Right hindlimb (tissue), 1 donor: ENCODE measurements around the gene DES.

Experiments
- DNase-seq: peaks from one replicate; pipeline ENCODE4 v3.0.0-alpha.2; 2018

DES gene

DNA sequence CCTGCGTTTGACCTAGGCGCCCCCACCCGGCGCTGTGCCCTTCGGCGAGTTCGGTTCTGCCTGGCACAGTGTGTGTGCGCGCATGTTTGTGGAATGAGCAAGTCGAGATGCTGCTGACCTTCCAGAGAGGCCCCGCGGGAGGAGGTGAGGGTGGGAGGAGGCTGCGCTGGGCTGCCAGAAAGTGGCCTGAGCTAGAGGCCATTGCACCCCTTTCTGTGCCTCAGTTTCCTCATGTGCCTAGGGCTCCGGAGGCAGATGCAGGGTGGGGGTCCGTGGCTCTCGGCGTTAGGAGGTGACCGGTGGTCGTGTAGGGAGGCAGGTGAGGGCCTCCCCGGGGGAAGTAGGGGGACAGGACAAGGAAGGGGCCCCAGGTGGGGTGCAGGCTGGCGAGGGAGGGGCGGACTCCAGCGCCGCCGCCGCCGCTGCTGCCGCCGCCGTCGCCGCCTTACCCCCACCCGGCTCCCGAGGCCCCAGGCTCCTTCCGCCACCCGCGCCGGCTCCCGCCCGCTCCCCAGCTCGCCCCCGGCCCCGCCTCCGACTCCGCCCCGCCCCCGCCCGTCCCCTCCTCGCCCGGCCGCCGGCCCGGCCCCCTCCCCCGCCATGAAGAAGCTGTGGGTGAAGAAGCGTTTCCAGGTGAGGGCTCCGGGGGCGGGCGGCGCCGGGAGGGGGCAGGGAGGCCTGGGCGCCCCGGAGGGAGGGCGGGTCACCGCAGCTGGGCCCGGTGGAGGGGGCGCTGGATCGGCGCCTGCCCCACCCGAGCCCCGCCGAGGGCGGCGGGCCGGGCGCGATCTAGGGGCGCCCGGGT is 23.5 kb downstream of the DES start:
- peak; percentile 76 for DNase-seq

DNA sequence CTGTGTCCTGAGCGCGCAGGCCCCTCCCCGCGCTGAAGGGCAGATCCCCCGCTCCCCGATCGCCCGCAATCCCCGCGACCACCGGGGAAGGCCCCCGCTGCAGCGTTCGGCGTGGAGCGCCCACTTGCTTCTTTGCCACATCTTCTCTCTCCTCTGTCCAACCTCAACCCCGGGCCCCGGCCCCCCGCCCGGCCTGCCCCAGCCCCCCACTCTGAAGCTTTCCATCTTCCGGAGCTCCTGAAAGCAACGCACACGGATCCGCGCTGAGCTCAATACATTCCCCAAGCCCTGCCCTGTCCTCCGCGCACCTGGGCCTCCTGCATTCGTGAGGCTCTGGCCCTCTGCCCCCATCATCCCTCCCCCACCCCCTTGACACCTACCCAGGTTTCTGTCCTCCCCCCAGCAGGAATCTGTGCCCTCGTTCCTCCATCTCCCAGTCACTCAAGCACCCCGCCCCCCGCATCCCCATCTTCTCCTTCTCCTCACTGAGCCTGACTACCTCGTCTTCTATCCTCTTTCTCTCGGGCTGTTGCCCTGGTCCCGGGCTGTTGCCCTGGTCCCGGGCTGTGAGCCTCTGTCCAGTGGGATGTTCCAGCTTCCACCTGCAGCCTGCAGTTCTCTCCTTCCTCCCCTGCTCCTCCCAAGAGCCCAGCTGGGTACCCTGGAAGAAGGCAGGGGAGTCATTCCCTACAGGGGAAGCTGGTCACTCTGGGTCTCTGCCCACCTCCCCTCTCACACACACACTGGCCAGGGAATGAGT is 24.3 kb downstream of the DES start:
- DNase-seq: no peak

DNA sequence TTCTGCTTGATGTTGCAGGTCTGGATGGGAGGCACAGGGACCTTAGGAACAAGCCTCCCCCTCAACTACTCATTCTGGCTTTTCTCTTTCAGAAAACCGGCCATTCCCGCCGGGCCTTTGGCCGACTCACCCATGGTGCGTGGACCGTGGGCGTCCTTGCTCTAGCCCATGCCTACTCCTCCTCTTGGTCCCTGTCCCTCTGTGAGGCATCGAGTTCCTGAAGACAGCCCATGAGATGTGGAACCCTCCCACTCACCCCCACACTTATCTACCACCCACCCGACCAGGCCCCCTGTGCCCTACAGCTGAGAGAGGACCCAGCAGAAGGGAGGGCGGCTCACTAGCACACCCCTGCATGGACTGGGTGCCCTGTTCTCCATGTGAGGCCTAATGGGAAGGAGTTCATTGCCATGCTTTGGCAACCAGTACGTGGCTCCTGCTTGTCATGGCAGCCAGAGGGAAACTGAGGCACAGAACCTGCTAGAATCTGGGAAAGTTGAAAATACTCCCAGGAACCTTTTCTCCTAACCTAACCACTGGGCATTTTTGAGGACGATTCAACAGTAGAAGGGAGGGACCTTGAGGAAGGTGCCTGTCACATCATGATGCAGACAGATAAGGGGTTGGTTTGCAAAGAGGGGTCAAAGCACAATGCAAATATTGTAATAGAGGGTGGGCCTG is 25.0 kb downstream of the DES start:
- no peak for DNase-seq

DNA sequence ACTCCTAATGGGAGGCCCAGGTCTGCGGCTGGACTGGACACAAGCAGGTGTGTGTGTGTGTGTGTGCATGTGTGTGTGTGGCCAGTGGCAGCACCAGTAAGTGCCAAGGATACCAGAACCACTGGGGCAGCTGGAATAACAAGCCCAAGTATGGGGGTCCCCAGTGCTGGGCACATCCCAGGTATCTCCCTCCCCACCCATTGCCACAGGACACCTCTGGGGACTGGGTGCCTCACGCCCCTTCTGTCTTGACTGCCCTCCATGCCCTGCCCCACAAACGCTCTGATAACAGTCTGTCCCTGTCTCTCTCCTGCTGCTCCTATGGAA is 25.5 kb downstream of the DES start:
- DNase-seq: no peak

DNA sequence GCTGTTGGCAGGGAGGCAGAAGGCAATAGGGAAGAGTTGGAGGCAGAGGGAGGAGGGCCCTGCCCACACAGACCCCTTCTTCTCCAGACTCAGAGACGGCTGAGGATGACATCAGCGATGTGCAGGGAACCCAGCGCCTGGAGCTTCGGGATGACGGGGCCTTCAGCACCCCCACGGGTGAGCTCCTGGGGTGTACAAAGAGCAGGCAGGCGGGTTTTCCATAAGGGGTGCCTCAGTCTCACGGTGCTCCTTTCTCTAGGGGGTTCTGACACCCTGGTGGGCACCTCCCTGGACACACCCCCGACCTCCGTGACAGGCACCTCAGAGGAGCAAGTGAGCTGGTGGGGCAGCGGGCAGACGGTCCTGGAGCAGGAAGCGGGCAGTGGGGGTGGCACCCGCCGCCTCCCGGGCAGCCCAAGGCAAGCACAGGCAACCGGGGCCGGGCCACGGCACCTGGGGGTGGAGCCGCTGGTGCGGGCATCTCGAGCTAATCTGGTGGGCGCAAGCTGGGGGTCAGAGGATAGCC is 26.5 kb downstream of the DES start:
- DNase-seq: no peak

DNA sequence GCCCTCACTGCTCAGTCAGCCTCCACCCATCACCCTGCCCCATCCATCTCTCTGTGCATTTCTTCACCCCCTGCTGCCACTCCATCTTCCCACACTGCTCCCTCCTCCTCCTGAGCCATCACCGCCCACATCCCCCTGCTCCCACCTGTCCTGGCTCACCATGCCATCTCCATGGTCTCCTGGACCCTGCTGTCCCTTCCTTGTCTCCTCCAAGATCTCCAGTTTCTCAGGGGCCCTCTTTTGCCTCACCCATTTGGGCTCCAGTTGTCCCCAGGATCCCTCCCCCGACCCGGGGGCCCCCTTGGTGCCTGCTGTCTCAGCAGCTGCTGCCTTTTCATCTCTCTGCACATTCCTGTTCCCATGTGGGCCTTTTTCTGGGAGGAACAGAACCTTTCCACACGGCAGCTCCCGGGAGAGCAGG is 27.1 kb downstream of the DES start:
- DNase-seq: peak; percentile 35

DNA sequence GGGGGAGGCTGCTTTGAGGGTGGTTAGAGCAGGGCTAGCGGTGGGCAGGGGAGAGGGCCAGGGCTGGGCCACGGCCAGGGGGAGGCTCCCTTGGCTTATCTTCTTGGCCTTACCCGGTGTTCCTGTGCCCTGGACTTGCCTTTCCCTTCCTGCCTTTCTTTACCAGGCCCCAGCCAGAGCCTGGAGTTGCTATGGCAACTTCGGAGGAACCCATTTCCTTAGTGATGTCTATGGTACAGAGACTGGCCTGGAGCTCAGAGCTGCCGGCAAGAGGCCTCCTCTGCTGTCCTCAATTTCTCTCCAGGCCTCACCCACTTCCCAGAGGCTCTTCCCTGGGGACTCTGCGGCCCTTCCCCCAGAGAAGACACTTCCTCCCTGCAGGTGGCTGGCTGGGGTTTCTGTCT is 27.9 kb downstream of the DES start:
- DNase-seq: peak; percentile 56

DNA sequence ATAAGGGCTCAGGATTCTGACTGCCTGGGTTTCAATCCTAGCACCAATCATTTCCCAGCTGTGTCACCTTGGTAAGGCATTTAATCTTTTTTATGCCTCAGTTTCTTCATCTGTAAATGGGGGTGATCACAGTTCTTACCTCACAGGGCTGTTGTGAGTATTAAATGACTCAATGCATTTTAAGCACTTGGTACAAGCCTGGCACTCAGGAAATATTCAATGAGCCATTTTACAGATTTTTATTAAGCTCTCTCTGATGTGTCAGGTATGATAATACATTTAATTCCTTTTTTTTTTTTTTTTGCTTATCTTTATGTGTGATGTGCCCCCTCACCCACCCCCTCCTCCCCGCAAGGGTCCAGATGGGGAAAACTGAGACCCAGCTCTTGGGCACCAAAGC is 28.5 kb downstream of the DES start:
- DNase-seq: no peak

DNA sequence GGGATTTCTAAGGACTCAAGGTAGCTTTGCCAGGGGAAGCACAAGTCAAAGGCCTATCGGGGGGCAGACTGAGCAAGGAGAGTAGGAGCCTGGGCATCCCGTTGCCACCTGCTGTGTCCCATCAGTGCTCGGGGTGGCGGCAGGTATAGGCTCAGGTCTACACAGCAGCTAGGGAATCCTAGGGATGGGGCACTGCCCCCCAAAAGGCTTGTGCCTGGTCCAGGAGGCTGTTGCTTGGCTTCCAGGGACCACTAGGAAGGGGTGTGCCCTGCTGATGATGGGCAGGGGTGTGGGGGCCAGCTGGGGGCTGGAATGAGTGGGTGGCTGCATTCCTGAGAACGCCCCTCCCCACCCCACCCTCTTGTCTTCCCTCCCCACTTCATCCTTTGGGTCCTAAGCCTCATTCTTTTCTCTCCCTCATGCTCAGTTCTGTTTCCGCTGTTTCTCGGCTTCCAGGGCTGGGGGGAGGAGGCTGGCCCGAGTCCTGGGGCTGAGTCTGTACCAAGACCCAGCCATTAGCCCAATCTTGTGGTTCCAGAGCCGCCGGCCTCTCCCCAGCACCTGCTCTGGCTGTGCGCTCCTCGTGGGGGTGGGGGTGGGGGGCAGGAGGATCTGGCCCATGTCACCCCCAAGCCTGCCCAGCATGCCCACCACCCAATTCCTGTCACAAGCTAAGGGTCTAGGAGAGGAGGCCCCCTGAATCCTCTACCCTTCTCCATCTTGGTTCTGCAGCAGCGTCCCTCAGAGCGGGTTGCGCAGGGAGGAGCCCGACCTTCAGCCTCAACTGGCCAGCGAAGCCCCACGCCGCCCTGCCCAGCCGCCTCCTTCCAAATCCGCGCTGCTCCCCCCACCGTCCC is 29.3 kb downstream of the DES start:
- no peak for DNase-seq

DNA sequence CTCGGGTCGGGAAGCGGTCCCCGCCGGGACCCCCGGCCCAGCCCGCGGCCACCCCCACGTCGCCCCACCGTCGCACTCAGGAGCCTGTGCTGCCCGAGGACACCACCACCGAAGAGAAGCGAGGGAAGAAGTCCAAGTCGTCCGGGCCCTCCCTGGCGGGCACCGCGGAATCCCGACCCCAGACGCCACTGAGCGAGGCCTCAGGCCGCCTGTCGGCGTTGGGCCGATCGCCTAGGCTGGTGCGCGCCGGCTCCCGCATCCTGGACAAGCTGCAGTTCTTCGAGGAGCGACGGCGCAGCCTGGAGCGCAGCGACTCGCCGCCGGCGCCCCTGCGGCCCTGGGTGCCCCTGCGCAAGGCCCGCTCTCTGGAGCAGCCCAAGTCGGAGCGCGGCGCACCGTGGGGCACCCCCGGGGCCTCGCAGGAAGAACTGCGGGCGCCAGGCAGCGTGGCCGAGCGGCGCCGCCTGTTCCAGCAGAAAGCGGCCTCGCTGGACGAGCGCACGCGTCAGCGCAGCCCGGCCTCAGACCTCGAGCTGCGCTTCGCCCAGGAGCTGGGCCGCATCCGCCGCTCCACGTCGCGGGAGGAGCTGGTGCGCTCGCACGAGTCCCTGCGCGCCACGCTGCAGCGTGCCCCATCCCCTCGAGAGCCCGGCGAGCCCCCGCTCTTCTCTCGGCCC is 30.1 kb downstream of the DES start:
- no peak for DNase-seq

DNA sequence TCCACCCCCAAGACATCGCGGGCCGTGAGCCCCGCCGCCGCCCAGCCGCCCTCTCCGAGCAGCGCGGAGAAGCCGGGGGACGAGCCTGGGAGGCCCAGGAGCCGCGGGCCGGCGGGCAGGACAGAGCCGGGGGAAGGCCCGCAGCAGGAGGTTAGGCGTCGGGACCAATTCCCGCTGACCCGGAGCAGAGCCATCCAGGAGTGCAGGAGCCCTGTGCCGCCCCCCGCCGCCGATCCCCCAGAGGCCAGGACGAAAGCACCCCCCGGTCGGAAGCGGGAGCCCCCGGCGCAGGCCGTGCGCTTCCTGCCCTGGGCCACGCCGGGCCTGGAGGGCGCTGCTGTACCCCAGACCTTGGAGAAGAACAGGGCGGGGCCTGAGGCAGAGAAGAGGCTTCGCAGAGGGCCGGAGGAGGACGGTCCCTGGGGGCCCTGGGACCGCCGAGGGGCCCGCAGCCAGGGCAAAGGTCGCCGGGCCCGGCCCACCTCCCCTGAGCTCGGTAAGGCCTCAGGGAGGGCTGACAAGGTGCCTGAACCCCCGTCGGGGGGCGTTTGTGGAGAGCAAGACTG is 30.7 kb downstream of the DES start:
- DNase-seq: no peak

DNA sequence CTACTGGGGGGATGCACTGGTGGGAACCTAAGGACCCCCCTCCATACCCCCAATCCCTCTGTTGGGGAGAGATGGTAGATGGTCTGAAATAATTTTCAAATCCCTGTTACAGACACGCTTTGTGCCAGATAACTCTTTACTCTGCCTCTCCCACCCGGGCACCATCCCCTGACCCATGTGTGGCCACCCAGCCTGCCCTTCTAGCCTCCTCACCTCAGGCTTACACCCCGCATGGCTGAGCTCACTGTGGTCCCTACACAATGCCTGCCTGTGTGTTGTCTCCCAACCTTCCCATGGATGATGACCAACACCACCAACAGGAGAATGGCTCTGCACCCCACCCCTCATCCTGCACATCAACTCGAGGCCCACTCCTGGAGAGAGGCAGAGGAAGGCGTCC is 31.4 kb downstream of the DES start:
- no peak for DNase-seq

DNA sequence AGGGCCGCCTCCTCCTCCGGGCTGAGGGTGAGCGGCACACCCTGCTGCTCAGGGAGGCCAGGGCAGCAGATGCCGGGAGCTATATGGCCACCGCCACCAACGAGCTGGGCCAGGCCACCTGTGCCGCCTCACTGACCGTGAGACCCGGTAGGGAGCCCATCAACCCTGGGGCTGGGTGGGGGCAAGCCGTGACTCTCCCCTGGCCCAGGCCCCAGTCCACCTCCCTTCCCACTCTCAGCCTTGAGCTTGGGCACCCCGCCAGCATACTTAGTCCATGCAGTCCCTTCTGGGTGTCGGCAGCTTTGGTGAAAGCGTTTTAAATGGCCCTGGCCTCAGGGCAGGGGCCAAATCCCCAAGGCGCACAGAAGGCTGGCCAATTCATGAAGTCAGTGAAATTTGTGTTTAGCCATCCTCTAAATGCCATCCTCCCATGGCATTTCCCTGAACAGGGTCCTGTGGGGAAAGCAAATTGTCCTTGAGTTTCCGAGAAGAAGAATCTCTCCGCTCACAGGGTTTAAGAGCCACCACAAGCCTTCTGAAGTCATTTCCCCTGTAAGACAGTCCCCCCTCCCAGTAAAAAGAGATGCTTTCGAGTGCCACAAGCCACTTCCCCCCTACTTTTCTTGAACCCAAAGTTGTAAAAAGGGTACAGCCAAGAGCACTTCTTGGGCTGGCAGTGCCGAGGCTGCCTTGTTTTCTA is 33.6 kb downstream of the DES start:
- DNase-seq: peak; percentile 39

DNA sequence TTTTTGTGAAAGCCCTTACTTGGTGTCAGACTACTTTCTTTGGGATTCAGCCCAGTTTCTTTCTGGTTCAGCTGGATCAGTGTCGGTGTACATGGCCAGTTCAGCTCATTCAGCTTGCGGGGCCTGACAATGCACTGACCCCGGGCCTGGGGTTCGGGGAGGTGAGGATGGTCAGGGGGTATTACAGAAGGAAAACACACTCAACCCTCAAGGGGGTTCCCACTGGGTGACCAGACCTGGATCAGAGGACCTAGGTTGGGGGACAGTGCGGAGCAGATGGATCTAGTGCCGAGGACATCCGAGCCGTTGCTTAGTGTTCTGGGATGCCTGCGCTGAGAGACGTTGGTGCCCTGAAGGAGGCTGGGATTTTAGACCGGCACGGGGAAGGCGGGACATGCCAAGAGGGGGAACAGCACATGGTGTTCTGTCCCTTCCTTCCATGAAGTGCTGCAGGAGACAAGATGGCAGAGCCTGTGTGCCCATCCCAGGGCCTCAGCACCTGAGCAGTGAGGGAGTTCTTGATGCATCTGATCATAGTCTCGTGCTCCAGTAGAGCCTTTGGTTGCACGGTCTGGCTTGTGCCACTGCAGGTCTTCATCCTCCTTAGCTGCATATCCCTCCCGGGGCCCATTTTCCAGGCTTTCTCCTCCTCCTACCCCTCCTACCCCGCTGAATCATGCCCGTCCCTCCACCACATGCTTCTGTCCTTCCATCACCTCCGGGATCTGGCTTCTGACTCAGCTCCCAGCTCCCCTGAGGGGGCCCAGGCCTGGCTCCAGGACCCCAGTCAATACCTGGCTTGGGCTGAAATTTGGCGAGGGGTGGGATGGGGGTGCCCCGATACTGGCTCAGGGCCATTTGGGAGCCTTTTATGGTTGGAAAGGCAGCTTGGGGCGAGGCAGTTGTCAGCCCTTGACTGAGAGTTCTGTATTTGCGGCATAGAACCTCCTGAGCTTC is 34.5 kb downstream of the DES start:
- DNase-seq: peak; percentile 74

DNA sequence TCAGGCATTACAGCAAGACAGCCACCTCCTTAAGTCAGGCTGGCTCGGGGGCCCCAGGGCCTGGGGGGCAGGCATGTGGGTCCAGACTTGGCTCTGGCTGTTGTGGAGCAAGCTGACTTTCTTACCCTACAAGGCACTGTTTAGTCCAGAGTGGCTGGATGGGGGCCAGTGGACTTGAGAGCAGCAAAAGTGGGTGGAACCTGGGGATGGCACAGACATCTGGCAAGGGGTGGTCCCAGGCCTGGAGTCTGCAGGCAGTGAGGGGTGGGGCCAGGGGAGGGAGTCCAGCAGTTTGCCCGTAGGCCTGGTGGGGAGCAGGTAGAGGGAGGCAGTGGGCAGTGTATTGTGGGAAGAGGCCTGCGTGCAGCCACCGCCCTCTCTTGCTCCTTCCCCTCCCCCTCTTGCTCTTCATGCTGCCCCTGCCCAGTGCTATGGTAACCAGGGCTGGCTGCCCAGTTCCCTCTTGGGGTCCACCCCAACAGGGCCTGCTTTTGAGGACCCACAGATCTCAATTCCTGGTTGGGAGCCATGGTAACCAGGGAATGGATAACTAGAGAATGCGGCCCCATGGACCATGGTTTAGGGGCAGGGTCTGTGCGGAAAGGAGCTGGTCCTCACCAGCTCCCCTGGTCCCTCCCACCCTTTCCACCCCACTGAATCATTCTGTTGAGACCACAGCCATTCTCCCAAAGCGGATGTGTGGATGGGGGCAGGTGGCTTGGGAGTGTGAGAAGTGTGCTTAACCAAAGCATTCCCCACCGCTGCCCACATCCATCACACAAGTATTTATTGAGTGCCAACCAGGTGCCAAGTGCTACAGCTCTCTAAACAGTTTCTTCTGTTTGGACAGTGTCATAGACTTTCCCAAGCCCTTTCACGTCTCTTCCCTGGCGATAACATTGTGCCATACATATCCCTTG is 35.8 kb downstream of the DES start:
- peak; percentile 84 for DNase-seq

DNA sequence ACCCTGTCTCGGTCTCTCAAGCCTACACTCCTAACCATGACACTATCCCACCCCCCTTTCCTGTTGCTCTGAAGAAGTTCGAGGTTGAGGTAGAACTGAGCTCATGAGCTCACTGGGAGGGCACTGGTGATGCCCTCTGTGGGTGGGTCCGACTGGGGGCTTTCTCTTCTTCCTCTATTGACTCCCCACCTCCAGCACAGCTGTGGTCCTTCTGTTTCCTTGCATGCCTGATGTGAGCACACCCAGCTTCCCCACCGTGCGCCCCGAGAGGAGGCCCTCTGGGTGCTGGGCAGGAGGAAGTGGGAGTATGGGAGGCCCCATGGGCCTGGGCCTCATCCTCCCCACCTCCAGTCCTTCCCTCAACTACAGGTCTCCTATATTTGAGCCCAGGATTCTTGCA is 37.4 kb downstream of the DES start:
- no peak for DNase-seq

DNA sequence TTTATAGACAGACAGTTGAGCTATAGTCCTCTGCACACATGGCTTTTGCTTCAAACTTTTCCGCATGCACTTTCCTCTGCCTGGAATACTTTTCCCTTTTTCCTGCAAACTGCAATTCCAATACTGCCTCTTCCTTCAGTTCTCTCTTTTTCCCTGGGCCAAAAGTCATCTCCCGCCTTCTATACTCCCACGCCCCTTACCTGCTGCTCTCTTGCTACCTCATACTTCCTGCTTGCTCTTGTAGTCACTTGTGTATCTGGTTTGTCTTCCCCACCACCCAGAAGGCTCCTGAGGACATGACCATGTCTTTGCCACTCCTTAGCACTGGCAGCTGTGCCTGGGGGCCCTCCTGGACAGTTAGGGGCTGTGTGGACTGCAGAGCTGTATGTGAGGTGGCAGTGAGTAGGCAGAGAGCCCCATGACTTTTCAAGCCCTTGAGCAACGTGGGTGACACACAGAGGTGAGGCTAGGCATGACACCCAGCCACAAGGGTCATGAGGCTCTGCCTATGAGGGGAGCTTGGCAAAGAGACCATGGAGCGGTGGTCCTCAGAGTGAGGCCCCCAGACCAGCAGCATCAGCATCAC is 39.7 kb downstream of the DES start:
- DNase-seq: no peak

DNA sequence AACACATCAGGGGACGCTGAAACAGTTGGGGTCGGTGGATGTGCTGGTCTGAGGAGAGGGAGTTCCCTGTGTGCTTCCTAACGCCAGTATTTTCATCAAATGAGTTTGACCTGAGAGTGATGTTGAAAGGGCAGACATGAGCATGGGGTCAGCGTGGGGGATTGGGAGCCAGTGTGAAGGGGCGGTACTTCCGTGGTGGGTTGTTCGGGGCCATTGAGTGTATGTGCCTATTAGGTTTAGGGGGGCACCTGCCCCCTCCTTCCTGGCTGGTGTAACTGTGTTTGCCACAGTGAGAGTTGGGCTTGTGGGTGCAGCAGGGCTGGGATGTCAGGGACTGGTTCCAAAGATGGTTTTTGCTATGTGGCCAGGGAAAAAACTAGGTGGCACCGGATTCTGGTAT is 40.8 kb downstream of the DES start:
- DNase-seq: no peak
